Astrocyte (in vitro differentiated cells and primary cell): Measurements from ENCODE around the gene BHLHE23. TPM values are rescaled to one million over a fixed set of nuclear protein-coding genes. Genes with fewer than 3 reads are reported as not detected.

ENCODE experiments used
- DNase-seq: peaks from one replicate; pipeline ENCODE4 v3.0.0-alpha.2; 2010; ENCODE audit warnings: low read depth
- FAIRE-seq: peaks from 2 replicates; lab custom pipeline; 2011; peaks lifted over from hg19 to GRCh38; lab: Jason Lieb, UNC
- H2AFZ ChIP-seq: 2 replicates; pipeline ENCODE4 v1.6.0; 2012; ENCODE audit warnings: low read depth, low read length, inconsistent platforms
- H3K27ac ChIP-seq: 2 replicates; pipeline ENCODE4 v1.5.1; 2011; ENCODE audit warnings: low read depth, low read length, inconsistent platforms
- H3K27me3 ChIP-seq: 2 replicates; pipeline ENCODE4 v1.6.0; 2011; ENCODE audit warnings: low read length, inconsistent platforms; ENCODE audit not compliant: insufficient read depth
- H3K36me3 ChIP-seq: 2 replicates; pipeline ENCODE4 v1.5.1; 2011; ENCODE audit warnings: low read length, inconsistent platforms; ENCODE audit not compliant: insufficient read depth
- H3K4me1 ChIP-seq: 2 replicates; pipeline ENCODE4 v1.5.1; 2011; ENCODE audit warnings: low read length, inconsistent platforms; ENCODE audit not compliant: insufficient read depth
- H3K4me2 ChIP-seq: 2 replicates; pipeline ENCODE4 v1.6.0; 2012; ENCODE audit warnings: low read length, inconsistent platforms
- H3K4me3 ChIP-seq: 2 replicates; pipeline ENCODE4 v1.5.1; 2011; ENCODE audit warnings: low read depth, mild to moderate bottlenecking, low read length, inconsistent platforms; ENCODE audit not compliant: insufficient read depth
- H3K79me2 ChIP-seq: 2 replicates; pipeline ENCODE4 v1.6.0; 2012; ENCODE audit warnings: mild to moderate bottlenecking, low read length, inconsistent platforms; ENCODE audit not compliant: insufficient read depth
- H3K9ac ChIP-seq: 2 replicates; pipeline ENCODE4 v1.6.0; 2012; ENCODE audit warnings: mild to moderate bottlenecking, low read length, inconsistent platforms
- H3K9me3 ChIP-seq: 2 replicates; pipeline ENCODE4 v1.5.1; 2012; ENCODE audit warnings: low read depth, mild to moderate bottlenecking, low read length, inconsistent platforms; ENCODE audit not compliant: insufficient read depth
- H4K20me1 ChIP-seq: 2 replicates; pipeline ENCODE4 v1.6.0; 2012; ENCODE audit warnings: low read length, inconsistent platforms; ENCODE audit not compliant: insufficient read depth
- H3K27ac Mint-ChIP-seq: one replicate; pipeline ENCODE4 v1.8.0; 2021; ENCODE audit warnings: mild to moderate bottlenecking, mixed read lengths; ENCODE audit not compliant: unreplicated experiment
- H3K27me3 Mint-ChIP-seq: one replicate; pipeline ENCODE4 v1.8.0; 2021; ENCODE audit warnings: low read depth, mixed read lengths; ENCODE audit not compliant: unreplicated experiment
- H3K36me3 Mint-ChIP-seq: one replicate; pipeline ENCODE4 v1.8.0; 2021; ENCODE audit warnings: low read depth, mixed read lengths; ENCODE audit not compliant: unreplicated experiment
- H3K4me1 Mint-ChIP-seq: one replicate; pipeline ENCODE4 v1.8.0; 2021; ENCODE audit warnings: low read depth, mixed read lengths; ENCODE audit not compliant: unreplicated experiment
- H3K4me3 Mint-ChIP-seq: one replicate; pipeline ENCODE4 v1.8.0; 2021; ENCODE audit warnings: mild to moderate bottlenecking, moderate library complexity, mixed read lengths; ENCODE audit not compliant: unreplicated experiment
- H3K9me3 Mint-ChIP-seq: one replicate; pipeline ENCODE4 v1.8.0; 2021; ENCODE audit warnings: mild to moderate bottlenecking, mixed read lengths; ENCODE audit not compliant: unreplicated experiment
- EZH2 ChIP-seq: IDR thresholded peaks from 2 replicates; pipeline ENCODE4 v1.6.1; 2012; ENCODE audit warnings: mild to moderate bottlenecking, low read length, inconsistent platforms; ENCODE audit not compliant: insufficient read depth
- total RNA-seq: library from RNA; stranded (reverse); gene quantifications from 2 replicates; pipeline ENCODE4 v1.2.1, GENCODE V29; 2021
- TF ChIP-seq, protein P1 (sequence below): IDR thresholded peaks from 2 replicates; pipeline ENCODE4 v1.5.1; 2011; ENCODE audit warnings: low read depth, mild to moderate bottlenecking, inconsistent platforms, low read length, moderate library complexity; ENCODE audit not compliant: insufficient read depth

BHLHE23 gene
- total RNA-seq, 1 donor from 2014 or later = not detected

DNA sequence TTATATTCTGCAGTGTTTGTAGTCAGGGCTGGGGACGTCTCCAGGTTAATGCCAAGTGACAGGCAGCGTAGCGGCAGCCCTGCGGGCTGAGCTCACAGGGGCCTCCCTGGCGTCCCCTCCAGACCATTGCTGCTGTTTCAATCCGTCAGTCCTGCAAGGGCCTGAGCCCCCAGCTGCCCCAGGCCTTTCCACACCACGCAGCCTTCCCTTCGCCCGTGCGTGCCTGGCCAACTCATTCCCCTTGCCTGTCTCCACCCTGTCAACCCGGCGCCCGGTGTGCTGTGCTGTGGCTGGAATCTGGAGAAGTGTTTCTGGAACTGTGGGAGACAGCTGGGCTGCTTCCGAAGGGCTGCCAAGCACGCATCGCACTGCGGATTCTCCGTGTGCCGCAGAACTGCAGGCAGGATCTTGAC, 11.9 kb downstream of the BHLHE23 start:
- no peak overlapping the region for H3K4me3 Mint-ChIP-seq
- no peak for TF ChIP-seq EZH2
- TF ChIP-seq, protein P1, sequence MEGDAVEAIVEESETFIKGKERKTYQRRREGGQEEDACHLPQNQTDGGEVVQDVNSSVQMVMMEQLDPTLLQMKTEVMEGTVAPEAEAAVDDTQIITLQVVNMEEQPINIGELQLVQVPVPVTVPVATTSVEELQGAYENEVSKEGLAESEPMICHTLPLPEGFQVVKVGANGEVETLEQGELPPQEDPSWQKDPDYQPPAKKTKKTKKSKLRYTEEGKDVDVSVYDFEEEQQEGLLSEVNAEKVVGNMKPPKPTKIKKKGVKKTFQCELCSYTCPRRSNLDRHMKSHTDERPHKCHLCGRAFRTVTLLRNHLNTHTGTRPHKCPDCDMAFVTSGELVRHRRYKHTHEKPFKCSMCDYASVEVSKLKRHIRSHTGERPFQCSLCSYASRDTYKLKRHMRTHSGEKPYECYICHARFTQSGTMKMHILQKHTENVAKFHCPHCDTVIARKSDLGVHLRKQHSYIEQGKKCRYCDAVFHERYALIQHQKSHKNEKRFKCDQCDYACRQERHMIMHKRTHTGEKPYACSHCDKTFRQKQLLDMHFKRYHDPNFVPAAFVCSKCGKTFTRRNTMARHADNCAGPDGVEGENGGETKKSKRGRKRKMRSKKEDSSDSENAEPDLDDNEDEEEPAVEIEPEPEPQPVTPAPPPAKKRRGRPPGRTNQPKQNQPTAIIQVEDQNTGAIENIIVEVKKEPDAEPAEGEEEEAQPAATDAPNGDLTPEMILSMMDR = no peak
- H3K4me1 Mint-ChIP-seq = no peaks in the 10 kb centered on the region
- Histone ChIP-seq H3K4me2 (no peak overlapping the region), H3K9me3 (no peaks in the 10 kb centered on the region), H3K36me3 (no peaks in the 10 kb centered on the region), H3K79me2 (no peaks in the 10 kb centered on the region), H2AFZ (no peak overlapping the region), H4K20me1 (no peaks in the 10 kb centered on the region), H3K27ac (no peak overlapping the region), H3K4me1 (no peaks in the 10 kb centered on the region), H3K9ac (no peak overlapping the region), H3K4me3 (no peak overlapping the region), H3K27me3 (peaks cover 29% of the 10 kb centered on the region)
- H3K27me3 Mint-ChIP-seq = peaks cover 80% of the 10 kb centered on the region
- H3K36me3 Mint-ChIP-seq = peaks cover 3% of the 10 kb centered on the region
- FAIRE-seq (no peak), DNase-seq (no peak)
- H3K27ac Mint-ChIP-seq = no peak overlapping the region
- H3K9me3 Mint-ChIP-seq = peaks cover 5% of the 10 kb centered on the region

DNA sequence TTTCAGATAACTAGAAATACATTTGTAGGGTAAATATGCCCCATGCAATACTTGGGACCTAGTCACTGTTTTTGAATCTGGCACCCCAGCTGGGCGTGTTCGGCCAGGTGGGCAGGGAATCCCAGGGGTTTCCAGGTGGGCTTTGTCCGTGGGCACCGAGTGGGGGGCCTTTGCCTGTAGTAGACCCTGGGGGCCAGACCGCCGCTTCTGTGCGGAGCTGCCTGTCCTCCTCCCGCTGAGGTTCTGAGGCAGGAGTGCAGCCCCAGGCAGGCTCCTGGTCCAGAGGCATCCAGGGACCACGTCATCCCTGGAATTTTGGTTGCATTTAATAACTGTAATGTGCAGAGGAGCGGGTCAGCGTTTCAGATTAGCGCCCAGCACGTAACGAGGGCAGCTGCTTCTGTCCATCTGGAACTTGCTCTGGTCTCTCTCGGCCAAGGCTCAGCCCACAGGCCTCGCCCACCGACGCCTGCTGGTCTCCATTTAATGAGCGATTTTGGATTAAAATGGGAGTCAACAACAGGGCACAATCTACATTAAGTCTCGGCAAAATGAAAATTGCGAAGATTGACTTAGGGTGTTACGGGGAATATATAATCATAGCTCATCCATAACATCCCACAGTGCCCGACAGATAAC, 12.8 kb downstream of the BHLHE23 start:
- no peaks in the 10 kb centered on the region for H3K79me2 ChIP-seq
- H3K27me3 ChIP-seq = peaks cover 23% of the 10 kb centered on the region
- Mint-ChIP-seq H3K36me3 (peaks cover 3% of the 10 kb centered on the region), H3K4me3 (no peak overlapping the region), H3K27me3 (peaks cover 77% of the 10 kb centered on the region), H3K27ac (no peak overlapping the region), H3K4me1 (no peaks in the 10 kb centered on the region), H3K9me3 (no peaks in the 10 kb centered on the region)
- no peaks in the 10 kb centered on the region for H3K9me3 ChIP-seq
- no peak overlapping the region for H3K27ac ChIP-seq
- H4K20me1 ChIP-seq = no peaks in the 10 kb centered on the region
- H3K36me3 ChIP-seq = no peaks in the 10 kb centered on the region
- H3K4me3 ChIP-seq = no peak overlapping the region
- no peak for DNase-seq
- H2AFZ ChIP-seq = no peak overlapping the region
- H3K9ac ChIP-seq = no peak overlapping the region
- H3K4me1 ChIP-seq = no peaks in the 10 kb centered on the region
- TF ChIP-seq, protein P1 = no peak
- no peak for TF ChIP-seq EZH2
- FAIRE-seq = no peak
- H3K4me2 ChIP-seq = no peak overlapping the region

DNA sequence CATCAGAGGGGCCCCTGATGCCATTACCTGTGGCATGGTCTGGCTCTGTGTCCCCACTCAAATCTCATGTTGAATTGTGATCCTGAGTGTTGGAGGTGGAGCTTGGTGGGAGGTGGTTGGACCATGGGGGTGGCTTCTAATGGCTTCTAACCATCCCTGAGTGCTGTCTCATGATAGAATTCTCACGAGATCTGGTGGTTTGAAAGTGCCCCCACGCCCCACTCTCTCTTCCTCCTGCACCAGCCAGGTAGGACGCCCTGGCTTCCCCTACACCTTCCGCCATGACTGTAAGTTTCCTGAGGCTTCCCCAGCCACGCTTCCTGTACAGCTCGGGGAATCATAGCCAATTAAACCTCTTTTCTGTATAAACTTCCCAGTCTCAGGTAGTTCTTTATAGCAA, 14.9 kb downstream of the BHLHE23 start:
- Histone ChIP-seq H3K4me3 (no peak overlapping the region), H3K36me3 (no peaks in the 10 kb centered on the region), H3K9ac (no peak overlapping the region), H3K27me3 (peaks cover 20% of the 10 kb centered on the region), H3K4me2 (no peak overlapping the region), H3K9me3 (no peaks in the 10 kb centered on the region), H3K27ac (no peak overlapping the region), H4K20me1 (no peaks in the 10 kb centered on the region), H3K4me1 (no peaks in the 10 kb centered on the region), H2AFZ (no peak overlapping the region), H3K79me2 (no peaks in the 10 kb centered on the region)
- H3K27ac Mint-ChIP-seq = no peak overlapping the region
- TF ChIP-seq EZH2 = no peak
- TF ChIP-seq, protein P1 = no peak
- no peak for FAIRE-seq
- H3K4me3 Mint-ChIP-seq = no peak overlapping the region
- no peaks in the 10 kb centered on the region for H3K36me3 Mint-ChIP-seq
- H3K9me3 Mint-ChIP-seq = no peaks in the 10 kb centered on the region
- no peak for DNase-seq
- H3K27me3 Mint-ChIP-seq = peaks cover 71% of the 10 kb centered on the region
- no peaks in the 10 kb centered on the region for H3K4me1 Mint-ChIP-seq
